ENCODE measurements around the gene MIOS.

DNA sequence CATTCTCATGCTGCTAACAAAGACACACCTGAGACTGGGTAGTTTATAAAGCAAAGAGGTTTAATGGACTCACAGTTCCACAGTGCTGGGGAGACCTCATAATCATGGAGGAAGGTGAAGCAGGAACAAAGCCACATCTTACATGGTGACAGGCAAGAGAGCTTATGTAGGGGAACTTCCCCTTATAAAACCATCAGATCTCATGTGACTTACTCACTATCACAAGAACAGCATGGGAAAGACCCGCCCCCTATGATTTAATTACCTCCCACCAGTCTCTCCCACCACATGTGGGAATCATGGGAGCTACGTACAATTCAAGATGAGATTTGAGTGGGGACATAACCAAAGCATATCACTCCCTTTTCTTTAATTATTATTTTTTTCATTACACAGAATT is 47.6 kb upstream of the MIOS start:
- TF ChIP-seq, protein P1, sequence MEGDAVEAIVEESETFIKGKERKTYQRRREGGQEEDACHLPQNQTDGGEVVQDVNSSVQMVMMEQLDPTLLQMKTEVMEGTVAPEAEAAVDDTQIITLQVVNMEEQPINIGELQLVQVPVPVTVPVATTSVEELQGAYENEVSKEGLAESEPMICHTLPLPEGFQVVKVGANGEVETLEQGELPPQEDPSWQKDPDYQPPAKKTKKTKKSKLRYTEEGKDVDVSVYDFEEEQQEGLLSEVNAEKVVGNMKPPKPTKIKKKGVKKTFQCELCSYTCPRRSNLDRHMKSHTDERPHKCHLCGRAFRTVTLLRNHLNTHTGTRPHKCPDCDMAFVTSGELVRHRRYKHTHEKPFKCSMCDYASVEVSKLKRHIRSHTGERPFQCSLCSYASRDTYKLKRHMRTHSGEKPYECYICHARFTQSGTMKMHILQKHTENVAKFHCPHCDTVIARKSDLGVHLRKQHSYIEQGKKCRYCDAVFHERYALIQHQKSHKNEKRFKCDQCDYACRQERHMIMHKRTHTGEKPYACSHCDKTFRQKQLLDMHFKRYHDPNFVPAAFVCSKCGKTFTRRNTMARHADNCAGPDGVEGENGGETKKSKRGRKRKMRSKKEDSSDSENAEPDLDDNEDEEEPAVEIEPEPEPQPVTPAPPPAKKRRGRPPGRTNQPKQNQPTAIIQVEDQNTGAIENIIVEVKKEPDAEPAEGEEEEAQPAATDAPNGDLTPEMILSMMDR (conservative IDR thresholded peaks at IDR 0.05), result no peak
- no peak for TF ChIP-seq ZFX (IDR thresholded peaks at IDR 0.05)

Data from C4-2B (cell line).